Measurements from ENCODE around the gene WDR62. TPM values are rescaled to one million over a fixed set of nuclear protein-coding genes. Genes with fewer than 3 reads are reported as not detected.

The WDR62 gene
- polyA plus RNA-seq, 1 experiment, result 5.3 TPM

DNA sequence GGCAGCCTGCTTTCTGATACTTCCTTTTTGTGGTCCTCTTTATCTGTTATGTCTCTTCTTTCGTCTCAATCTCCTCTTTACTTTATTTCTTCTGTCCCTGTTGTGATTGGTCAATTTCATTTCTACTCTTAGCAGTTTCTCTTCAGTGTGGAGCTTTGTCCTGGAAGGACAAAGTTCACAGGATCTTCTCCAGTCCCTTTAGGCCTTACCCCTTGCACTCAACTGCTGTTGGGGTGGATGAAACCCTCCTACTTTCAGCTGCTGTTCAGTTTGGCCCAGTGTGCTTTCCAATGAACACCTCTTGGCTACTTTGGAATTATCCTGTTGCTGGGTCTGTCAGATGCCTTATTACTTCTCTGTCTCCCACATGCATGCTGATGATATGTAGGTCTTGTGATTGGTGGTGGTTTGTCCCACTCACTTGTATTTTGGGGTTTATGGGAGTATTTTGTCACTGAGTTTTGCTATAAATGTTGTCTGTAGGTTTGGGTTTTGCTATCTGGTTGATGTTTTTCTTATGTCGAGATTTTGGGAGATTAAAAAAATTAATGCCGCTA, 24.8 kb downstream of the WDR62 start:
- Histone ChIP-seq H3K36me3 (ENCODE audit: control insufficient read depth, insufficient read depth, low read length) (no peaks in the 10 kb centered on the region; the same call in none of the 2 replicates), H3K27me3 (ENCODE audit: control insufficient read depth, insufficient read depth, low read length) (no peaks in the 10 kb centered on the region), H3K4me3 (ENCODE audit: low read depth, low read length) (no peak overlapping the region)
- ChIA-PET CTCF (no interaction called here), POLR2A (no interaction called here)
- DNase-seq (ENCODE audit: low read depth), result no peak
- TF ChIP-seq, protein P1, sequence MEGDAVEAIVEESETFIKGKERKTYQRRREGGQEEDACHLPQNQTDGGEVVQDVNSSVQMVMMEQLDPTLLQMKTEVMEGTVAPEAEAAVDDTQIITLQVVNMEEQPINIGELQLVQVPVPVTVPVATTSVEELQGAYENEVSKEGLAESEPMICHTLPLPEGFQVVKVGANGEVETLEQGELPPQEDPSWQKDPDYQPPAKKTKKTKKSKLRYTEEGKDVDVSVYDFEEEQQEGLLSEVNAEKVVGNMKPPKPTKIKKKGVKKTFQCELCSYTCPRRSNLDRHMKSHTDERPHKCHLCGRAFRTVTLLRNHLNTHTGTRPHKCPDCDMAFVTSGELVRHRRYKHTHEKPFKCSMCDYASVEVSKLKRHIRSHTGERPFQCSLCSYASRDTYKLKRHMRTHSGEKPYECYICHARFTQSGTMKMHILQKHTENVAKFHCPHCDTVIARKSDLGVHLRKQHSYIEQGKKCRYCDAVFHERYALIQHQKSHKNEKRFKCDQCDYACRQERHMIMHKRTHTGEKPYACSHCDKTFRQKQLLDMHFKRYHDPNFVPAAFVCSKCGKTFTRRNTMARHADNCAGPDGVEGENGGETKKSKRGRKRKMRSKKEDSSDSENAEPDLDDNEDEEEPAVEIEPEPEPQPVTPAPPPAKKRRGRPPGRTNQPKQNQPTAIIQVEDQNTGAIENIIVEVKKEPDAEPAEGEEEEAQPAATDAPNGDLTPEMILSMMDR (IDR thresholded peaks at IDR 0.05; ENCODE audit: insufficient read depth, low read depth, low read length), result no peak

DNA sequence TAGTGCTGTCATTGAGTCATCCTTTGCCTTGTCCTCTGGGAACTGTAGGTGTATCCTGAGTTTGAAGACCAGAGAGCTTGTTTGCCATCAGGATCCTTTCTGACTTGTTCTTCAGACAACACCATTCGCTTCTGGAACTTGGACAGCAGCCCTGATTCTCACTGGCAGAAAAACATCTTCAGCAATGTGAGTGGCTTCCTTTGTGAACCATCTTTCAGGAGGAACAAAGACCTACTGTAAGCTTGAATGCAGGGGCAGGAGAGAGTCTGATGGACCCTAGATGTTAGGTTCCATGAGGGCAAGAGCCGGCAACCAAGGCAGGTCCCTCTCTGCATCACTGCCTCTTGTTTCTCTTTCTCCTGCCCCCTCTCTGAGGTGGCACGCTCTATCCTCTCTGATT, 26.7 kb downstream of the WDR62 start:
- TF ChIP-seq, protein P1 (IDR thresholded peaks at IDR 0.05; ENCODE audit: insufficient read depth, low read depth, low read length), result no peak
- peaks cover 1% of the 10 kb centered on the region for H3K36me3 ChIP-seq (ENCODE audit: control insufficient read depth, insufficient read depth, low read length)
- POLR2A ChIA-PET, result no interaction called here
- DNase-seq (ENCODE audit: low read depth), result no peak
- H3K27me3 ChIP-seq (ENCODE audit: control insufficient read depth, insufficient read depth, low read length), result no peaks in the 10 kb centered on the region
- no peak overlapping the region for H3K4me3 ChIP-seq (ENCODE audit: low read depth, low read length)
- CTCF ChIA-PET, result no interaction called here

DNA sequence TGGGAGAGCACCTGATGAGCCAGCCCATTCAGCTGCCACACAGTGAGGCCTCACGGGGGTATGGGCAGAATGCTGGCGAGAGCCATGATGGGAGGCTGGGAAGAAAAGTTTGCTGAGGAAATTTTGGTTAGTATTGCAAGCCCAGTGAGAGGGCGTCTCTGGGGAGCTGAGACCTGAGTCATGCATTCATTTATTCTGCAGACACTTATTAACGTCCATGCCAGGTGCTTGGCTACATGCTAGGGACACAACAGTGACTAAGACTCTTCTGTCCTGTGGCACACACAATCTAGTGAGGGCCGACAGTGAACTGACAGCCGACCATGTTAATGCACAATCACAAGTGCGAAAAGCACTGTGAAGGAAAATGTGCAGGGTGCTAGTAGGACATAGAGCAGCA, 27.2 kb downstream of the WDR62 start:
- POLR2A ChIA-PET, result no interaction called here
- no peak for DNase-seq (ENCODE audit: low read depth)
- Histone ChIP-seq H3K27me3 (ENCODE audit: control insufficient read depth, insufficient read depth, low read length) (no peaks in the 10 kb centered on the region), H3K4me3 (ENCODE audit: low read depth, low read length) (no peak overlapping the region), H3K36me3 (ENCODE audit: control insufficient read depth, insufficient read depth, low read length) (peaks cover 1% of the 10 kb centered on the region)
- CTCF ChIA-PET, result no interaction called here
- TF ChIP-seq, protein P1 (IDR thresholded peaks at IDR 0.05; ENCODE audit: insufficient read depth, low read depth, low read length), result no peak

DNA sequence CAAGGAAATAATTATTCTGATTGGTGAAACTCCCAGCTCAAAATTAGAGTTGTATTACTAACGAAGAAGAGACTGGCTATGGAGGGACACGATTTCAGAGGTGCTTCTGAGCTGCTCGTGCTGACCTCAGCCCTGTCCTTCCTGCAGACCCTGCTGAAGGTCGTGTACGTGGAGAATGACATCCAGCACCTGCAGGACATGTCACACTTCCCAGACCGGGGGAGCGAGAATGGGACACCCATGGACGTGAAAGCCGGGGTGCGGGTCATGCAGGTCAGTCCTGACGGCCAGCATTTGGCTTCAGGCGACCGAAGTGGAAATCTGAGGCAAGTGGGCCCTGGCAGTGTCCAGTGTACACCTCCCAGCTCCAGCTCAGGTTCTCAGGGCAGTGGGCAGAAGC, 28.2 kb downstream of the WDR62 start:
- Histone ChIP-seq H3K27me3 (ENCODE audit: control insufficient read depth, insufficient read depth, low read length) (no peaks in the 10 kb centered on the region), H3K4me3 (ENCODE audit: low read depth, low read length) (no peak overlapping the region), H3K36me3 (ENCODE audit: control insufficient read depth, insufficient read depth, low read length) (peaks cover 1% of the 10 kb centered on the region)
- TF ChIP-seq, protein P1 (IDR thresholded peaks at IDR 0.05; ENCODE audit: insufficient read depth, low read depth, low read length), result no peak
- ChIA-PET POLR2A (no interaction called here), CTCF (interaction anchor here (0.9 to 1.4 kb wide), 3 partner anchors 10 to 45 kb away, joined by 3 to 4 read pairs (median 3); partner anchors contain the start of gene TBCB)
- no peak for DNase-seq (ENCODE audit: low read depth)

DNA sequence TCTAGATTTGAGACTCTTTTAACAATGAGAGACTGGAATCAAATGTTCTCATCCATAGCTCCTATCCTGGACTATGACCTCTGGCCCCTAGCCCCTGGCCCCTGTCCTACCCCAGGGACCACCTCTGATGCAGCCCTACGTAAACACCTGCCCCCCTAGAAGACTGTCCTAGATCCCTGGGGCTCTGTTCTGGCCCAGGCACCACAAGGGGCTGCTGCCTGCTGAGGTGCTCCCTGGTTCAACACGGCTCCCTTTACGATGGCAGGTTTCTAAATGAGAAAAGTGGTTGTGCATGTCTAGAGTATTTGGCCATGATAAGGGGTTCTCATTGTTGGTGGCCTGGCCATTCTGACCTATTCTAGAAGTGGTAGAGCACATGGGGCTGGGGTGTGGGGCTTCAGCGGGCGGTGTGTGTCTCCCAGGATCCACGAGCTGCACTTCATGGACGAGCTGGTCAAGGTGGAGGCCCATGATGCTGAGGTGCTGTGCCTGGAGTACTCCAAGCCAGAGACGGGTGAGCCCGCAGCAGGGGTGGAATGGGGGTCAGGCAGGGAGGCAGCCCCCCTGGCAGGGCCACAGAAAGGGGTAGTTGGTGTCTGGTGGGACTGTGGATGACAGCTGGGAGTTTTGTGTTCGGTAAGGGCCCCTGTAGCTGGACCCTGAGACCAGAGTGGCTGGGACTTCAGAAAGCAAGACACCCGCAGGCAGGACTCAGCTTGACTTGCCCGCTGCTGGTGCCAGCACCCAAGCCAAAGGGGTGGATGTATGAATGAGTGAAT, 29.7 kb downstream of the WDR62 start:
- CTCF ChIA-PET, result no interaction called here
- TF ChIP-seq, protein P1 (IDR thresholded peaks at IDR 0.05; ENCODE audit: insufficient read depth, low read depth, low read length), result no peak
- Histone ChIP-seq H3K36me3 (ENCODE audit: control insufficient read depth, insufficient read depth, low read length) (peaks cover 1% of the 10 kb centered on the region), H3K4me3 (ENCODE audit: low read depth, low read length) (no peak overlapping the region), H3K27me3 (ENCODE audit: control insufficient read depth, insufficient read depth, low read length) (no peaks in the 10 kb centered on the region)
- POLR2A ChIA-PET, result no interaction called here
- no peak for DNase-seq (ENCODE audit: low read depth)

Measured in BJ (cell line).